HEK293 (cell line): ENCODE results near the gene ENDOV.

ENCODE experiments used
- CTCF ChIP-seq: fragments of 450-650 bp; formaldehyde crosslinking; IDR thresholded peaks from 2 replicates; pipeline ENCODE4 v1.5.1; 2016; ENCODE audit warnings: missing biosample characterization, missing genetic modification characterization
- INSM2 ChIP-seq: fragments of 450-650 bp; formaldehyde crosslinking; IDR thresholded peaks from 2 replicates; pipeline ENCODE4 v1.5.1; 2016; ENCODE audit warnings: missing biosample characterization, missing genetic modification characterization
- PRDM10 ChIP-seq: fragments of 450-650 bp; formaldehyde crosslinking; IDR thresholded peaks from 2 replicates; pipeline ENCODE4 v1.5.1; 2016; ENCODE audit warnings: missing biosample characterization, missing genetic modification characterization
- ZBTB1 ChIP-seq: fragments of 450-650 bp; formaldehyde crosslinking; IDR thresholded peaks from 2 replicates; pipeline ENCODE4 v1.5.1; 2016; ENCODE audit warnings: missing biosample characterization, missing genetic modification characterization
- ZNF155 ChIP-seq: fragments of 450-650 bp; formaldehyde crosslinking; IDR thresholded peaks from 2 replicates; pipeline ENCODE4 v1.5.1; 2016; ENCODE audit warnings: missing biosample characterization, missing genetic modification characterization
- ZNF26 ChIP-seq: fragments of 450-650 bp; formaldehyde crosslinking; IDR thresholded peaks from 2 replicates; pipeline ENCODE4 v1.5.1; 2016; ENCODE audit warnings: missing biosample characterization, missing genetic modification characterization
- ZNF302 ChIP-seq: fragments of 450-650 bp; formaldehyde crosslinking; IDR thresholded peaks from 2 replicates; pipeline ENCODE4 v1.5.1; 2016; ENCODE audit warnings: missing biosample characterization, missing genetic modification characterization, low read depth
- ZNF776 ChIP-seq: fragments of 450-650 bp; formaldehyde crosslinking; IDR thresholded peaks from 2 replicates; pipeline ENCODE4 v1.5.0; 2017; ENCODE audit warnings: missing biosample characterization, missing genetic modification characterization, borderline replicate concordance
- ZNF785 ChIP-seq: fragments of 450-650 bp; formaldehyde crosslinking; IDR thresholded peaks from 2 replicates; pipeline ENCODE4 v1.5.1; 2016; ENCODE audit warnings: missing biosample characterization, missing genetic modification characterization

GRCh38 chr17:80464486-80464885 is 49.5 kb downstream of the ENDOV start:
- TF ChIP-seq ZNF155 (no peak), ZNF776 (tag by site-specific recombination) (no peak), INSM2 (tag by site-specific recombination) (no peak), CTCF (tag by site-specific recombination) (no peak), ZNF26 (tag by site-specific recombination) (no peak), ZNF302 (no peak), PRDM10 (no peak), ZBTB1 (tag by site-specific recombination) (no peak), ZNF785 (tag by site-specific recombination) (no peak)
